NCI-H2196 treated with DMSO at 0.1 percent for 48 hours (cell line): ENCODE measurements around the gene SLC28A3.

Experiments used
- DNase-seq: peaks from one replicate; lab custom pipeline; 2025; ENCODE audit not compliant: unreplicated experiment; lab: John Stamatoyannopoulos, UW

The SLC28A3 gene

DNA sequence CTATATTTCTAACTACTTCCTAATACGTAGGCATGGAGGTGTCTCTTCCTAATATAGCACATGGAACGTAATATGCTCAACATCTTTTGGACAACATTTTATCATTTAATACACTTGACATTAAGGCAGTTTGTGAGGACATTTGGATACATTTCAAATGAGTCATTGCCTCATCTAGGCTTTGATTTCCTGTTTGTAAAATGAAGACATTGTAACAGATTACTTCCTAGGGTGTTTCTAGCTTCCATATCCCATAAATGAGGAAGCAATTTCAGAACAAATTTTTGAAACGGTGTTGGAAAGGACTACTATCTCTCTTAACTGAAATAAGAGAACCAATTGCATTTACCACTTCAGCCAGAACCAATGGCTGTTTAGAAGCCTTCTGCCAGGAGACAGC, 38.7 kb downstream of the SLC28A3 start:
- DNase-seq: no peak

DNA sequence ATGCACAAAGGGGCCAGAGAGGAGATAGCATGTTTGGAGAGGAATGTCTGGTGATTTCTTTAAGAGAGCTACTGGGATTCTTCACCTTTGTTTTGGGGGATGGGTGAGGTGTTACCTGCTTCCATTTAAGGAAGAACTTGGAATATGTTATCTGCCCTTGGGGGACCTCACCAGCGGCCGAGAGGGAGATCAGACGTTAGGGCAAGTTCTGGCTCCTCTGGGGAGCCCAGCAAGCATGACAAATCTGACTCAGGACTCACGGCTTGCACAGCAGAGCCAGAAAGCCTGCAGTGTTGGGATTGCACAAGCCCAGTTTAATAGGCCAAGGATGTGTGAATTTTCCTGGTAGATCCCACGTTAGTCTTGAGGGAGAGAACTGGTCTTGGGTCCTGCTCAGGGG, 40.3 kb downstream of the SLC28A3 start:
- no peak for DNase-seq

DNA sequence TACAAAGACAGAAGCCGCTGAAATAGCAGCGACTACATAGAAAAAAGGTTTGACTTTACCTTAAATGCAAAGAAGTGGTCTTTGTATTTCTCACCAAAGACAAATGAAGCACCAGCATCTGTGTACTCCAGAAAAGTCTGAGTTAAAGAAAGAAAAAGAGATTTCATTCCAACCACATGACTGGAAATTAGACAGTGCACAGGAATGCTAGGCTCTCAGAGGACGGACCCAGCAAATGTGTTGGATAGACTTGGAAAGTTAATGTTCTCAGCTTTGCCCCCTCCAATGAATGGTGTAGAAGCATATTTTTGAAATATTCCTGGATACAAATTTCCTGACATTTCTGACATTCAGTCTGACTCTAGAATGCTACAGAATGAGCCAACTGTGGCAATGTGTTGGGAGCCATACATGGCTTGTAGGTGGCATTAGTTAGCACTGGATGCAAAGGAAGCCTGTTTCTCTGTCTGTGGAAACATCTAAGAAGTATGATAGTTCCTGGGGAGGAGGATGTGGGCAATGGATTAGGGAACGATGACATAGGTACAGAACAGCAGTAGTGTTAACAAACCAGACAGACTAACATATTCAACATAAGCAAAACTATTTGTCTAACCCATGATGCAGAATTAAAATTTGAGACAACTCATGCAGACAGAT, 43.3 kb downstream of the SLC28A3 start:
- no peak for DNase-seq

DNA sequence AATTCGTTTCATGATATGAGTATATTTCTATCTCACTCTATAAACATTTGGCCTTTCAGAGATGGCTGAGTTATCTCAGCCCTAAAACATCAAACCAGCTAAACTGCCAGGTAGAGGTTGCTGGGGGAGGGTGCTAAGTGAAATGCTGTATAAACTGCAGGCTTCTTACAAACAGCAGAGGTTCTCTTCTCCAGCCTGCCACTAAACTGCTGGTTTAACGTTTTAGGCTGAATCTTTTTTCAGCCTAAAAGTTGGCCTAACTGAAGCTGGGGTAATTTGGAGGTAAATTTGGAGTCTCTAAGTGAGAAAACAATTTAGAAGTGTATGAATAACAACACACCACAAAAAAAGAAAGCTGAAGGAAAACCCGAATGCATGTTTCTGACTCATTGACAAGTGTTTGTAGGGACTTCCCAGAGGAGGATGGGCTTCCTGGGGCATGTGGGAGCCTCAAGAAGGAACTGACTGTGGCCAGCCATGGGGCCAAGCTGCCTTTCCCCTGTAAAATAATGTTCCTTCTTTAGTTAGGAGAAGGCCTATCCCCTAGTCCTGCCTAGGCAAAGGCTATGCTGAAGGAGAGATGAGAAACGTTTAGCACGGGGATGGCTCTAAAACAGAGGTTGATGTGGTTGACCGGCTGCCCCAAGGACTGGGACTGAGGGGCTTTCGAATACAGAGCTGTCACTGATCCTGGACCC, 44.3 kb downstream of the SLC28A3 start:
- DNase-seq: no peak

DNA sequence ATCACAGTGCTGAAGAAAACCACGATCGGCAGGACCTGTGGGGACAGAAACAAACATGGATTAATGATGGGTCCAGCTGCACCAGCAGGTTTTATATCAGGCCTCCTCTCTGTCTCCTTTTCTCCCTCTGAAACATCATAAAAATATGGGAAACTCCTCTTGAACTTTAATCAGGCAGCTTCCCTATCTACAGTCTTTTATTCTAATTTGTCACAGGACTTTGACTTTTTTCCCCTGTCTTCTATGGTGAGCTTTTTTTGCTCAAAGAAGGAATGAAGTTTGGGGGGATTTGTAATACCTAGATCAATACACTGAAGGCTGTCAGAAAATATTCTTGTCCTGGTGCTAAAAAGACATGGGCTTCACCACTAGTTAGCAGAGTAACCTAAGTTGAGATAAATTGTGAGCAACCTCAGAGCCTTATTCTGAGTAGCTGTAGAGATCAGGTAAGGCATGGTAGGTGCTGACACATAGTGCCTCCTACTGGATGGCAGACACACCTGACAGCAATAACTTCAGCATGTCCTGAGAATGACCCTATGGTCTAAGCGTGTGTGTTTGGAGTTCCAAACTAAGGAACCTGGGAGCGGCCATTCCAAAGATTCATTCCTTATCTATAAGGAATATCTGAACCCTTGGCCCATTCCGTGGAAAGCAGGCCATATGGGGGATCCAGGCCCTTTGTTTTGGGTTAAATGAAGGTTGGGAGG, 46.2 kb downstream of the SLC28A3 start:
- no peak for DNase-seq

DNA sequence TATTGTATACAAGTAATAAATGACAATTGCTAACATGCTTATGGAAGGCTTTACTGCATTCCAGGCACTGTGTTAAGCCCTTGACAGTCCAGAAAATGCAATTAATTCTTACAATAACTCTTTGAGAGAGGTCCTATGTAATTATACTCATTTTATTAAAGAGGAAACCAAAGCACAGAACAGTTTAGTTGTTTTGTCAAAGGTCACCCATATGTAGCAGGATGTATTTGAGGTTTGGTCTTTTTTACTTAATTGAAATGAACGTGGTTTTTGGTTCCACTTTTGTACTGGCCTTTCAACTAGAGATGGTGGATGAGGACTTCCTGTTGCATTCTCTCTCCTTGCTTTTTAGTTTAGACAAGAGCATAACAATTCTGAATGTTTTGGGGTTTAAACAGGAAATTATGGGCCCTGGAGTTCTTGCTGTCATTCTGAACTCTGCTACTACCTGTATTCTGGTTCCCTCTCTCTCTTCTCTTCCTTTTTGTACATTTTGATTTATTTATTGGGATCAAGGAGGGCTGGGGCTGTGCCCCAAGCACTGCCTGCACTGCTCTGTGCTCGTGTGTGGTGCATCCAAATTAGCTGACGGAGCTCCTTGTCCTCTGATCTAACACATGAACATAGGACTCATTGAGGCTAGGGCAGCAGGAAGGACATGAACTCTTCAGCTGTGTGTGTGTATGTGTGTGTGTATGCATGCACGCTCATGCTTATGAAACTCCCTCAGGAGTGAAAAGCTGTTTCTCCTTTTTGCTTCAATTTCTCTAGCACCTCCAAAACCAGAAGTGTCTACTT, 47.4 kb downstream of the SLC28A3 start:
- DNase-seq: no peak

DNA sequence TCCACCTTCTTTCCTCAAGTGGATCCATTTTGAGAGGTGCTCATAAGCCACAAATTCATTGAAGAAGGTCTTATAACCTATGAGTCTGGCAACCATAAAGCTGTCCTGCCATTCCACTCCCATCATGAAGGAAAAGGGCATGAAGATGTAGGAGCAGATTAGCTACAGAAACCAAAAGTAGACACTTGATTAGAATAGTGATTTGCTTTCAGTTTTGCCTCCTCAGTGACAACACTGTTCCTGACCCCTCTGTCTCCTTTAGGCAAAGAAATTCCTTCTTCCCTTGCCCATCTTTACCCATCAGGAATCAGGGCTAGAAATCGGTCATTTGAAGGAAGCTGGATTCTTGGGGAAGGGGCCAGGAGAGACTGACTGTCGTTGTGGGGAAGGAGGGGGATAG, 55.2 kb downstream of the SLC28A3 start:
- no peak for DNase-seq

DNA sequence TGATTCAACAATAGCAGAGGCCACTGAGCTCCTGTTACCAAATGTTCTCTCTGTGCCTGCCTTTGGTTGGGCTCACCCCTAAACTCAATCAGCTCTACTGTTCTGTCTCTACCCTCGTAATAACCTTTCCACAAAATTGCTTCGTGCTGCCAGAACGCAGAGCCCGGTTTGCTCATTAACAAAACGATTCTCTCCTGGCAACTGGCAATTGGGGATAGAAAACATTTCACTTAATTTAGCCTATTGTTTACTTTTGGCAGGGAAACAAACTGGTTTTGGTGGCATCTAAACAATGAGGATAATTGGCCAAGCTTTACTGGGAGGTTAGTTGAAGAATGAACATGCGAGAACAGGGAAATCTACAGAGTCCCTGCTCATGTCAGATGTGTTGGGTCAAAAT, 56.6 kb downstream of the SLC28A3 start:
- no peak for DNase-seq

DNA sequence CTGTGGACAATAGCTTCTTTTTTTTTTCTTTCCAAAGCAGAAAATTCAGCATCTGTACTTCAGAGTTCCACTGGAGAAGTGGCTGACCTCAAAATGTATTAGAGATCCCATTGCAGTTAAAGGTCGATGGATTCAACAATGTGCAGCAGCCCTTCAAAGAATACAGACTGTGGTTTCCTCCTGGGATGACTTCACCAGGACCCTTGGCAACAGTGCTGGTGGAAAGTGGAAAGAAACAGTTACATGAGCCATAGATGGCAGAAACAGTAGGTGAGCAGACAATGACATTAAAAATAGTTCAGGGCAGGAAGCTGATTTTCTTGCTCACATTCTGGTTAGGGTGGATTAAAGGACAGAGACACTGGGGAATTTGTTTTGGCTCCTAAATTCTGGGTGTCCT, 62.4 kb downstream of the SLC28A3 start:
- DNase-seq: no peak

DNA sequence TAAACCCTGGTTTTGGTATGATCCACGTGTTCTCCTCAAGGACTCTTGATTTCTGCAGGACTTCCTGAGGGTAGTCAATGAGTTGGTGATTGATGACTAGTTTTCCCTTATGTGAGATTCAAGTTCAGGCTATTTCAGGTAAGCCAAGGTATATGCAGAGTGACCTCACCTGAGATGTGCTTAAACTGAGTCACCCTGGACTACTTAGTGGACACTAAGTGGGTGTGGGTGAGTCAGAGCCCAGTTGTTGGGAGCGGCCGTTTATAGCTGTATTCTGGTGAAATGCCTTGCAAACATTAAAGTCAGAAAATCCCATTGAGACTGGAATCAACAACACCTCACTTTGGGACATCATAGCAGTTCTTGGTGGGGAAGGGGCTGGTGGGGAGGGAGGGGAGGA, 62.9 kb downstream of the SLC28A3 start:
- DNase-seq: no peak

DNA sequence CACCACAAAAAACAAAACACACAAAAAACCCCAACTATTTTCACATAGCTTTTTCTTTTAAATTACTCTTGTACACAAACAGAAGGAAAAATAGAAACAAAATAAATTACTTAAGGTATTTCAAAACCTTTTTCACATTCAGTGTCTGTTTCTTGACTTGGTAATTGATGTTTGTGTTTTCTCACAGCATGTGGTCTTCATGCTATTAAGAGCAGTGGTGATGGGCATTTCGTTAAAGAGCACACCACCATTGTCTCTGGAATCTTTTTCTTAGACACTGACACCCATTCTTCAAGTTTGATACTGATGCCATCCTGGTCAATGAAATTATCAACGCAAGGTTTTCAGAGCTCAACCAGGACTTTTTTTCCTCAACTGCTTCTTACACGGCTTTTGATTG, 63.8 kb downstream of the SLC28A3 start:
- DNase-seq: no peak

DNA sequence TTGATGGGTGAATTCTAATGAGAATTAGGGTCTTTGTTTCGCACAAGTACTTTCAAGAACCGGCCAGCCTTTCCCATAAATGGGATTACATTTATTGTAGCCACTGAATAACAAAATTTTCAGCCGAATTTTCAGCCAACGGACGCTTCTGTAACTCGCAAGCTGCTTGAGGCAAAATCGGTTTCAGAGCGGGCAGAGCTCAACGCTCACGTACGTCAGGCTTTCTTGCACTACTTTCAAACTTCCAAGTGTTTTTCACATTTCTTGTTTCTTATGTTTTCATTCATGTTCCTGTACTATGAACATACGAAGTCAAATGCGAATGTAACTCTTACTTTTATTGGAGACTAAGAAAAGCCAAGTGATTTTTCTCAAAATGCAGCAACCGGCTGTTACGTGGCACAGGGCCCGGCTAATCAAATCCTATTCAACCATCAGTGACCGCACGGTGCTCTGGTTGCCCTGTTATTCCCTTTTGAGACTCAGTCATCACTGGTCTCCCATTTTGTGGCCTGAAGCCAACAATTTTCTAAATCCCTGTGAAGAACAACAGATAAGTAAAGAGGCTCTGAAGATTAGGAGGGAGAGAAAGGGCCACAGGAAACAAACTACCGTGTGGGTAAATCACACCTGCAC, 68.5 kb downstream of the SLC28A3 start:
- no peak for DNase-seq

DNA sequence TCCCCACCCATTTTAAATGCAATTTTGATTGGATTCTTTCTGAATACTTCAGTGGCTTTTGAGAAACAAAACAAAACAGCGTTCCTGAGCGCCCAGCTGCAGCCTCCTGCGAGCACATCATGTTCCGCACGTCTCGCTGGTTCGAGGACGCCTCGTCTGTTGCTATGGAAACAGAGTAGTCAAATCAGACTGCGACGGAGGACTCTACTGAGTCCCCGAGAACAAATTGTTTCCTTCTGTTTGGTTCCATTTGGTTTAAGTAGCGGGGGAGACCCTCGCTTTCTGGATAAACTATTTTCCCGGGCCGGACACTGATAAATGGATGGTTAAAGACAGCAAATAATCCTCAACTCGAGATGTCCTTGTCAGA, 69.0 kb downstream of the SLC28A3 start:
- no peak for DNase-seq

DNA sequence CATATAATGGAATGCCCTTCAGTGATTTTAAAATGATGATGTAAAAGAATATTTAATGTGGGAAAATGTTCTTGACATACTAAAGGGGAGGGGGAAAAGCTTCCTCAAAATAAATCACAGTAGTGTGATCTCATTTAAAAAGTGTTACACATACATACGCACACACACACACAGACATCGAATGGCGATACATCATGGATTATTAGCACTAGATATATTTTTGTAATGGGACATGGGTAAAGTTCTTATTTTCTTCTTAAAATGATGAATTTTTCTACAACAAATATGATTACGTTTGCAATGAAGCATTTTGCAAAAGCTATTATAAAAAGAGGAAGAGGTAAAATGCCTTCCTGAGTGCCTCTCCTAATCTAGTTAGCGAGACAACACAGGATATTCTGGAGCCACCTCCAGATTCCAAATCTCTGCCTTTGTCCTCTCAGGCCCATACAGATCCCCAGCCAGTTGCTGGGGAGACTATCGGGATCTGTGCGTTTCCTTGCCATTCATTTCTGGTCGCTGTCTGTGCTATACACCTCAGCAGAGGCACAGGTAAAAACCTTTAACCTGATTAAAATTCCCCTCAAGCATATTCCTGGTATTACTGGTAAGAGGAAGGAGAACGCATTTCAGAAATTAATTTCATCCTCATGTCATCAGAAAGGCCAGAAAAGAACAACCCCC, 69.6 kb downstream of the SLC28A3 start:
- DNase-seq: no peak

DNA sequence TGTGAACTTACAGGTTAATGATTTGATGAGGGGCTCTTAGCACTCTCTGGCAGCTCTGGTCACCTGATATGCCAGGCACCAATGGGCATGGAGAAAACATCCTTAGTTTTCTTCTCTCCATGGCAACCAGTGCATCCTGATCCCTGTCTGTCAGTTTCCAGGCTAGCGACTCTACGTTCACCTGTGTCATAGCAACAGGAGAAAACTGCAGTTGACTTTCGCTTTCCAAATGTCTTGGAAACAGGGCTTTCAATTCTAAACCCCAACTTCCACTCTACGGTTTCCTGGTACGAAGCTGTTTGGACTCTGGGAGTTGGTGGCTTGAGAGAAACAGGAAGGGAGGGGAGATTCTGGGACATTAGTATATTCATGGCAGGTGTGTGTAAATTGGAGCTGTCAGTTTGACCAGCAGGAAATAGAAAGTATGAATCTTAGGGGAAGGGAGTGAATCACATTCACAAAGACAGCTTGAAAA, 74.4 kb downstream of the SLC28A3 start:
- peak; percentile 38 for DNase-seq

DNA sequence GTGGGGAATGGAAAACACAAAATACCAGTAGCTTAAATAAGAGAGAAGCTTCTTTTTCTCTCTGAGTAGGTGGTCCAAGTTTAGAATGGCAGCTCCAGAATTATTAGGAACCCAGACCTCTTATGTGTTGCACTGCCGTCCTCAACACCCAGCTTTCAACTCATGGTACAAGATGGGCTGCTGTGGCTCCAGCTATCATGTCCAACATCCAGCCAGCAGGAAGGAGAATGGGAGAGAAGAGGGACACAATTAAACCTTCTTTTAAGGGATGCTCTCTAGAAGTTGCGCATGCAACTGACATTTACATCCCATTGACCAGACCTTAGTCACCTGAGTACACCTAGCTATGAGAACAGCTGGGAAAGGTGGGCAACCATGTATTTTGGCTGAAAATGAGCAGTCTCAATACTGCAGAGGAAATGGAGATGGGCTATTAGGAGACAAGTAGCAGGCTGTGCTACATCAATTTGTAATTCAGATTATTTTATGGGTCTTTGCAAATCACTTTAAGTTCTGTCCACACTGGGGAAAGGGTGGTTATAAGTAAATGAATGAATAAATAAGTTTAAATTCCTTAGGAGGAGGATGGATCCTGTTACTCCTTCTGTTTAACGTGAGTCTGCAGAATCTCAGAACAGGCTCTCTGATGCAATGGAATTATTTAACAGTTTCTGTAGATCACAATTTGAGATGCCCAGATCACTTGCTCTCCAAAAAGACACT, 76.1 kb downstream of the SLC28A3 start:
- no peak for DNase-seq

DNA sequence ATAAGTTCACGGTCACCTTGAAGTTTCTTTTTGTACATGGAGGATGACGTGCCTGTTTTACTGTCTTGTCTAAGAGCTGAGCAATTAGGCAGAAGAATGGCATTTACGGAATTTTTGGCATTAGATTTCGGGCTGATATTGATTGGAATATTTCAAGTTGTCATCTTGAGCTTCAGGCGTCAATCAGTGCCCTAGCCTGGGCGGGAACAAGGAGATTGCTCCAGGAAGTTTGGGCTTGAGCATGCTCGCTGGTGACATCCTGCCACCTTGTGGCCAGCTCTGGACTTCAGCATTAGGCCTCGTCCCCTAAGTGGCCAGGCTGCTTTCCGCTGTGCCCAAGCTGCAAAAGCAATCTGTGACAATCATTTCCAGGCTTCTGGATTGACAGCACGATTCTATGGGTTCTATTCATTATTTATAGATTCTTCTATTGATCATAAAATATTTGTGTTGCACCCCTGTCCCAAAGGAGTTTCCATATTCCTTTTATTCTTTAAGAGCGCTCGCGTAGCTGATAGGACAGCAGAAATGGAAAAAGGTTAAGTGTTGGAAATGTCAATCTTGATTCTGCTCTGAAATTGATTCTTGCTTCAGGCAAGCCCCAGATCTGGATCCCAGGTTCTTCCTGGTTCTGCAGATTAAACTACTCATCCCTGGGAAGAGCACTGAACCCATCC, 79.3 kb downstream of the SLC28A3 start:
- peak; percentile 49 for DNase-seq

DNA sequence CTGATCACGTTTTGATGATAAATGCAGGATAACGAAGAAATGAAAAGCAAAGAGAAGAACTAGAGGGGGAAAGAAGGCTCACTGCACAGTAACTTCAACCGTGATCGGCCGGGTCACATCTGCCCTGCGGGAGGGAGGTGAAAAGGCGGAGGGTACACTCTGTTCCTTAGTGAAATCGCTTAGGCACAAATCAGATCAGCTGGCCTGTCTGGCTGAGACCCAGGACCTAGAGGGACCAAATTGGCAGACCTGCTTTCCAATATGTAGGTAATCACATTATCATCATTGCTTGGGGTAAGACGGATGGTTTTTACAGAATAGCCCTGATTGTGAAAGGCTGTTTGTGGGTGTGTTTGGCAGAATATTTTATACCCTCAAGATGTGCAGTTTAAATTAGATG, 82.2 kb downstream of the SLC28A3 start:
- DNase-seq: no peak

DNA sequence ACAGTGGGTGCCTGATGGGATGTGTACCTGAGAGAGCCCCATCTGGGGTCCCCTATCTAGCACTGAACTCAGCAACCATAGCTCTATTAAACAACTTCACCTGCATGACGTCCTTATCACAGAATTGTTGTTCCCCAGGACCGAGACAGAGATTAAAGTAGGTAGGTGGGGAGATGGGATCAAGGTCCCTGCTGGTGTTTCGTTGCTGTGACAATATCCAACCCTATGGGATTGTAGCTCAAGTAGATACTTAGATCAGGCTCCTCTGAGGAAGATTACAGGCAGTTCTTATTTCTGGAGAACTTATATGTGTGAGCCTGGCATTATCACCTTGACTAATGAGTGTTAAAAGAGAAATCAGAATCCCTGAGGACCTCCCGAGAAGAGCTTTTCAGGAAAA, 84.9 kb downstream of the SLC28A3 start:
- no peak for DNase-seq
